CD4-positive, alpha-beta T cell treated with Interleukin-12 subunit alpha and Interleukin-12 subunit beta, for 1 hour (primary cell): ENCODE data around the gene RIN2.
"Not testable (repeated sequence)": the region's sequence is repeated elsewhere in the genome, so short reads cannot be mapped to it uniquely, and the experiment has no call there.

Experiments used
- DNase-seq: peaks from one replicate; pipeline ENCODE4 v3.0.0-alpha.2; 2020

RIN2 gene

DNA sequence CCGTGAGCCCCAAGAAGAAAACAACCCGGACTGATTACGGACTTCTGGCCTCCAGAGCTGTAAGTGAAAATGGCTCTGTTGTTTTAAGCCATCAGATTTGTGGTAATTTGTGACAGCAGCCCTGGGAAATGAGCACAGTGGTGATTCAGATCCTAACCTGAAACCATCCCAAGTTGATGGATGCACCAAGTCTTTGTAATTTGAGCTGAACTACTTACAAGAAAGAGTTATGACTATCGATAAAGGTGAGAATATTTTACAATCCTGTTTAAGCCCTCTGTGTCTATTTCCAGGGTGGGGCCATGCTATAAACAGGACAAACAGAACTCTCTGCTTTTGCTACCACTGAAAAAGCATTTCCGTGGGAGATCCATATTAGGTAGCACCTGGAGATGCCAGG, 19.1 kb upstream of the RIN2 start:
- no peak for DNase-seq

DNA sequence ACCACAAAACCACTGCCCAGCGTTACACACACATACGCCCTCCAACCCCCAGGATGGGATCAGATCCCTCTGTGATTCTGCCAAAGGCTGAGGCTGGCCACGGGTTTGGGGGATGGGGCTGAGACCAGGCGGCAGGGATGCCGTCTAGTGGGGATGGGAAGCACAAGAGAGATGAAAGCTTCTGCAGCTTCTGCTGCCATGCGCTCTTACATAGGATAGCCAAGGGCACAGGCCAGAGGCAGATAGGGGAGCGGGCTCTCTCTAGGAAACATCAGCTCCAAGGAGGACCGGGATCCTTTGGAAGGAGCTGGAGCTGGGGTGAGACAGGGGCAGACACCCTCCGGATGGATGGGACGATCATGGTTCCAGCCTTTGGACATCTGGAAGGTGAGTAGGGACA, 18.7 kb upstream of the RIN2 start:
- no peak for DNase-seq

DNA sequence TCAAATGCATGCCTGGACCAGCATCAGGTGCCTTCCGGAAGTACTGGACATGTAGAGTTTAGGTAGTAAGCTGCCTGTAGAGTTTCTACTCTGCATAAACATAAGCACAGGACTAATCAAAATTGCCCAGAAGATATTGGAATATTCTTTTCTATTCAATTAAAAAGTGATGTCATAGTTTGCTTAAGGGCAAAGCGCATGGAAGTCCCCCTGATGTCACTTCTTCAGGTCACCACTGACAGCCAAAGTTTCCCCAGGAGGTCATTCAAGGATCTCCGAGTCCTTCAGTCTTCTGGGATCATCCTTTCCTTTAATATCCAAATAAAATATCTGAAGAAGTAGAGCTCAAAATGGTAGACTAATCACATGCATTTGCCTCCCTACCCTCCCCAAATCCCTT, 17.5 kb upstream of the RIN2 start:
- DNase-seq, result no peak

DNA sequence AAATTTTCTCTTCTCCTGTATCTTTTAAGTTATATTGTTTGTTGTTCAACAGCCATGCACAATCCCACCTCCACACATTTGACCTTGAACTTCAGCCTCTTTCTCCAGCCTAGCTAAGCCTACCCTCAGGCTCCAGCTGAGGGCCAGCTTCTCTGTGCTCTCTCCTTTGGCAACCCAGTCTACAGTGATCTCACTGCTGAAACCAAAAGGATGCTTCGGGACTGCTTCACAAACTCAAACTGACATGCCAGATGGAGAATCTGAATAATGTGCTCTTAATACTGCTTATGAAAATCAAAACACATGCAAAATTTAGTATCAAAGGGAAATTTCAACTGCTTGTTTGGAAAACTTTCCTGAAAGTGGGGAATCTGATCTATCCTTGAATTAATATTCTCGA, 16.1 kb upstream of the RIN2 start:
- DNase-seq, result no peak

DNA sequence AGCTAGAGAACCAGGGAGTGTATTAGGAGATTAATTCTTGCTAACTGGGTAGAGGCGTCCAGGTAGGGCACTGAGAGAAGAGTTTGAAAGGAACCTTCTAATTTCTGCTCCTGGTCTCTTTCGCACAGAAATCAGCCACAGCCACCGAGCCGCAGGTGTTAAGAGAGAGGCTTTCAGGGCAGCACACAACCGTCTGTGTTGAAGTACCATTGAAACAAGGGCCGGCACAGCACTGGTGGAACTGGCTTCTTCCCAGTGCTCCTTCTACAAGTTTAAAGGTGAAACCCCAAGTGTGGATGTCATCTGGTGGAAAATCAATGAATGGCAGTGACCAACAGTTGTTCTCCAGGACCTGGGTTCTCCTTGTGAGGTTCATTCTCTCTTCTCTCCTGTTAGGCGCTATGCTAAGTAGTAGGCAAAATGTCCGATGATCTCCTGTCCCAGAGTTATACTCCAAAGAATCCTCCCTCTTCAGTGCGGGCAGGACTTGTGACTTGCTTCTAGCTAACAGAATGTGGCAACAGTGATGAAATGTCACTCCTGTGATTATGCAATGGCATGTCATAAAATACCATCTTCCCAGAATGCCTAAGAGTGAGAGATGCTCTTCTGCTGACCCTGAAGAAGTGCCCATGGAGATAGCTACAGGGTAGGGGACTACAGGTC, 15.0 kb upstream of the RIN2 start:
- DNase-seq, result no peak

DNA sequence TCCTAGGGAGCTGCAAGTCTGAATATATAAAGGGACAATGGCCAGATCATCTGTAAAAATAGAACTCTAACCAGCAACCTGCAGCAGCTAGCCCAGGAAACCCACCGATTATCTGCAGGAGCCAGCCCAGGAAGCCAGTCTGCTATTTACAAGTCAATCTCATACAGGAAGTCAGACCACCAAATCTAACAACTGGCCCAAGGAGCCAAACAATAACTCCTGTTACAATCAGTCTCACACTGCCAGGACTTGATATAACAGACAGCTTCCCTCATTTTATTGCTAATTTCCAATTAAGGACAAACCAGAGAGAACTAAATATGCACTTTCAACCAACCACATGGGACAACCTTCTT, 14.4 kb upstream of the RIN2 start:
- no peak for DNase-seq

DNA sequence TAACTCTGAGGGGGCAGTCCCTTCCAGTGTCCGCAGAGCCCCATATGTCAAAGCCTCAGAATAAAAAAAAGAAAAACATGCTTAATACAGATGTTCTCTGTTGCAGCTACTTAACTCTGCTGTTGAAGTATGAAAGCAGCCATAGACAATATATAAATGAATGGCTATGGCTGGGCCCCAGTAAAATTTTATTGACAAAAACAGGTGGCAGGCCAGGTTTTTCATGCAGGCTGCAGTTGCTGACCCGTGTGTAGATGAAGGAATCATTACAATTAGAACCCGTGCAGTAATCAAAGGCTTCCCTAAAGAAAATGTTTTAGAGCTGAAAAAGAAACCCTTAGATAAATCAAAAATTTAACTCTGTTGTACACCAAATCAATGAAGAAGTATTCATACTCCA, 13.0 kb upstream of the RIN2 start:
- no peak for DNase-seq

DNA sequence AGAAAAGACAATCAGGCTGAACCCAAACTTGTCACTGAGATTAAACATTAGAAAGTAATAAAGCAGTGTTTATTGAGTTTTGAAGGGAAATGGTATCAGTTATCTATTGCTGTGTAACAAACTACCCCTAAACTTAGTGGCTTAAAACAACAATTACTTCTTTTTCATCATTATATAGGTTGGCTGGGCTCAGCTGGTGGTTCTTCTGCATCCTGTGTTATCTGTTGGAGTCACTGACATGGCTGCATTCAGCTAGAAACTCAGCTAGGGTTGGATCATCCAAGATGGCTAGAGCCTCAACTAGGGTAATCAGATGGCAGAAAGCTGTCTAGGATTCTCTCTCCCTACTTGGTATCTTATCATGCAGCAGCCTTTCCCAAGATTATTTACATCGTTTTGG, 12.5 kb upstream of the RIN2 start:
- no peak for DNase-seq

DNA sequence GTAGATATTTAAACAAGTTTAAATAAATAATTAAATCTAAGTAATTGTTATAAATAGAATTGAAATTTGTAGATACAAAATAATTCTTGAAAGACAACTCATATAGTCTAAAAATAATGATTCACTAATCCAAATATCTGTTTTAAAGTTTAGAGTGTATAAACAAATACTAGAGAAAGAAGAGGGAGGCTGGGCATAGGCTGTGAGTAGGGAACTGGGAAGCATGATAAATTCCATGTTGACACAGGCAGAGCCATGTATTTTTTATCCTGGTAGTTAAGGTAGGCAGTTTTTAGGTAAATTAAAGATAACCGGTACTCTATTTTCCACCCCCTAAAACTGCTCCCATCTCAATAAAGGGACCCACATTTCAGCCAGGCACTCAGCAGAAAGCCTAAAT, 11.7 kb upstream of the RIN2 start:
- no peak for DNase-seq

DNA sequence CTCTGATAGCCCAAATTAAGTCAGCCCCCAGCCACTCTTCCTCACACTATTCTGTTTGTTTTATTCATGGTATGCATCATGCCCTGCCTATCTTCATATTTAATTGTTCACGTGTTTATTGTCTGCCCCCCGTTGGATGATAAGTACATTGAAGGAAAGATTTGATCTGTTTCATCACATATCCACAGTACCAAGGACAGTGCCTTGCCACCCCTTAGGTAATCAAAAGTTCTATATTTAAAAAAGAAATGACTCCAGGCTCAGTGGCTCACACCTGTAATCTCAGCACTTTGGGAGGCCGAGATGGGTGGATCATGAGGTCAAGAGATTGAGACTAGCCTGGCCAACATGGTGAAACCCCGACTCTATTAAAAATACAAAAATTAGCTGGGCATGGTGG, 10.2 kb upstream of the RIN2 start:
- DNase-seq, result no peak

DNA sequence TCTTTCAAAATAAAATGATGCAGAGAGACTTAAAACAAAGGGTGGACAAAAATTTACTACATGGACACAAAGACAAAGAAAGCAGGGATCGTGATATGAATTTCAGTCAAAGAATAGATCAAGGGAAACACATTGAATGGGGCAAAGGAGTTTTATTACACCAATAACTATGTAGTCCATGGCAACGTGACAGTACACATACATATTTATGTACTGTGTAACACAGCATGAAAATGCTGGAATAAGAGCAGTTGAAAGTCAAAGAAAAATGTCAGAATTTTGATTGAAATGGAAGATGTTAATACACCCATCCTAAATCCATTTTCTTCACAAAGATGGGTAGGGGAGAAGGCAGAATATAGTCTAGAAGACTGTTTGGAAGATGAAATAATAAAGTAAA, 9.4 kb upstream of the RIN2 start:
- DNase-seq, result no peak

DNA sequence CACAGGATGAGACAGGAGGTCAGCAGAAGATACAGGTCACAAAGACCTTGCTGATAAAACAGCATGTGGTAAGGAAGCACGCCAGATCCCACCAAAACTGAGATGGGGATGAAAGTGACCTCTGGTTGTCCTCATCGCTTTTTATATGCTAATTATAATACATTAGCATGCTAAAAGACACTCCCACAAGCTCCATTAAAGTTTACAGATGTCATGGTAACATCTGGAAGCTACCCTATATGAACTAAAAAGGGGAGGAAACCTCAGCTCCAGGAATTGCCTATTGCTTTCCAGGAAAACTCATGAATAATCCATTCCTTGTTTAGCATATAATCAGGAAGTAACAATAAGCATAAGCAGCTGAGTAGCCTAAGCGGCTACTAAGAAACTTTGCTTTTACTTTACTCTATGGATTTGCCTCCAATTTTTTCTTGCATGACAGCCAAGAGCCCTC, 8.4 kb upstream of the RIN2 start:
- DNase-seq, result no peak

DNA sequence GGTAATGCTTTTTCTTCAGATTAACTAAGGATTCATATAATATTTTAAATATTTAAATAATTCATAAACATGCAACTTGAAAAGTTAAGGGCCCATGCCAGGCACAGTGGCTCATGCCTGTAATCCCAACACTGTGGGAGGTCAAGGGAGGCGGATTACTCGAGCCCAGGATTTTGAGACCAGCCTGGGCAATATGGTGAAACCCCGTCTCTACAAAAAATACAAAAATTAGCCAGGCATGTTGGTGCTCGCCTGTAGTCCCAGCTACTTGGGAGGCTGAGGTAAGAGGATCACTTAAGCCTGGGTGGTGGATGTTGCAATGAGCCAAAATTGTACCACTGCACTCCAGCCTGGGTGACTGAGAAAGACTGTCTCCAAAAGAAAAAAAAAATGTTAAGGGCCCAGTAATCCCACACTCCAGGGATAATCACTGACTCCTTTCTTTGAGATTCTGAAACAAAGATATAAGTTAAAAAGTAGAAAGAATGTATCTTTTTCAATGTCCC, 7.9 kb upstream of the RIN2 start:
- DNase-seq, result no peak

DNA sequence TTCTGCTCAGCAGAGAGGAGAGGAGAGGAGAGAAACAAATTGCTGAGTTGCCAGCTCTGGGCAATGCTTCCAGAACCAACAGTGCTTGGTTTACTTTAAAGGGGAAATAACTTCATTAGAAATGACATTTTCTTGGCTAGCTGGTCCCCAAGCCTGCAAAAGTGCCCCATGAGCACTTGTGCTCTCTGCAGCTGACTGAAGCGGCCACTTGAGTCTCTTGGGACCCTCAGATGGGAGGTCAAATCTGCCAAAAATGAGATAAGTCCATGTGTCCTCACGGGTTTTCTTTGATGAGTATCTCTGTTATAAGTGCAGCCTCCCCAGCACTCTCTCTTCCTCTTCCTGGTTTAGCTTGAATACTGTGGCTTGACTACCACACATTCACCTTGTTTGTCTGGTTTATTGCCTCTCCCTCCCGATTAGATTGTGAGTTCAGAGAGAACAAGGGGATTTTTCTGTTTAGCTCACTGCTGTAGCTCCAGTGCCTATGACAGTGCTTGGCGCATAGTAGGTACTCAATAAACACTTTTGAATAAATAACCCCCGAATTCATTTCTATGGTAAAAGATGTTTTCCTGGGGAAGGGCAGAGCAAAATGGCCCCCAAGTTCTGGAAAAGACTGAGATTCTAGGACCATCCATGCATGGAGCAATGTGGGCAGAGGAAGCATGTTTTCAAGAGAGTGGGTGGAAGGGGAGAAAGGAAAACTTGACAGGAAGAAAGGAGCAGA, 7.0 kb upstream of the RIN2 start:
- DNase-seq, result no peak

DNA sequence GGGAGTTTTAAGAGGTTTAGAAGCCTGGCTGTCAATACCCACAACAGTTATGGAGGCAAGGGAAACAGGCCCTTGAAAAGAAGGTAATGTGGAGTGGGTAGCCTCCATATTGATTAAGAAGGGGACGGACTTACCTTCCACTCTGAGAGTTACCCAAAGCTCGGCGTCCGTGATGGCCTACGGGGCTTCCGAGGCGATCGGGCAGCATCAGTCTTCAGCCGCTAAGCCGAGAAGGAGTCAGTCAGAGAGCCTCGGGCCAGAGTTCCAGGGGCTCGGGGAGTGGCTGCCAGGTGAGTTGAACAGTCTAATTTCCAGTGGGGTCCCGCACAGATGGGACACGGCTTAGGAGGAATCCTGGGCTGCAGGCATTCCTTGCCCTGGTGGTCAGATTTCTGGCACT, 3.9 kb upstream of the RIN2 start:
- not testable (repeated sequence) for DNase-seq

DNA sequence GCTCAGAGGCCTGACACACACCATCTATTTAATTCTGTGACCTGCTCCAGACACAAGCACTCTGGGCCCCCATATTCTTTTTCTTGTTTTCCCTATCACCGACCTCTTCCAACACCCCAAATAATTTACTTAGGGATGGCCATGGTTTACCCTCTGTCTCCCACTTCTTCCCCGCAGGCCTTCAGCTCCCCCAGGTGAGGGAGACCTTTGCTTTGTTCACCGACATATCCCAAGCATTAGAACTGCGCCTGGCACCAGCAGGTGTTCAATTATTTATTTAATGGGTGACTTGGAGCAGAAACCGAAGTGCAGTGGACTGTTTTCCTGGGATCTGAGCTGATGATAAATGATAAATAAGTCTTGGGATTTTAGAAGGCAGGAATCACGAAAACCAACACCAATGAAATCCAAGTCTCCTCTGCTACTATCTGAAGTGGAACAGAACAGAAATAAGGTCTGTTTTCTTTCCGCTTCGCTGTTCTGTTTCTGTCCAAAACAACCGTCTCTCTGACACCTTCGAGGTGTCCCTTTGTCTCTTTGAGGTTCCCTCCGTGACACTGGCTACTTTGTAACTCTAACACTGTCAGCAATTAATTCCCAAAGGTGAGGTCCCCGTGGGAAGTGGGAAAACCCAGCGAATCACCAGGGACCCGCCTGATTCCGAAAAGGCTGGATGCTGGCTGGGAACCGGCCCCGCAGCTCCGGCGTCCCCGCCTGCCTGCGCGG, 1.1 kb upstream of the RIN2 start:
- DNase-seq, result no peak

DNA sequence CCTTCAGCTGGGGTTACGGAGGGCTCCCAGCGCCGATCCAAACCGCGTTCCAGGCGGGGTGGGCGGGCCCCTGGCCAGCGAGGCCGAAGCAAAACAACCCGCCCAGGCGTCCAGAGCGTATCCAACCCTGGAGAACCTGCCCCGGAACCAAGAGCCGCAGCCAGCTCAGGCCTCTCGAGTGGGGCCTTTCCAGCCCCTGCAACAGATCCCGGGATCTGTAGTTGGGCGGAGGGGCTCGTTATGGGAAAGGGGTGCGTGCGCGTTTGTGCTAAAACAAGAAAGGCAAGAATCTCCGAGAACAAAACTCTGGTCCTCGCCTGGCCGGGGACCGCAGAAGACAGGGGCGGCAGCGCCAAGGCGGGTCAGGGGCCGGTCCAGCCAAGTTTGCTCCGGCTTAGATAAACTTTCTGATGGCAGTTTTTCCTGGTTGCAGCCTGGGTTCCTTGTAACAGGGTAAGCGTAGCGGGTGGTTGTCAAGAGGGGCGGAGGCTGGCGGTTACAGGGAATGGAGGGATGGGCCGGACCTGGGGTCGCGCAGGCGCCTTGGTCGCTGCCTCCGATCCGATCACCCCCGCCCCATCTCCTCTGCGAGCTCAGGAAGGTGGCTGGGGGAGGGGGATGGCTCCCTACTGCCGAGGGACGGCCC, 448 bp upstream of the RIN2 start:
- no peak for DNase-seq

DNA sequence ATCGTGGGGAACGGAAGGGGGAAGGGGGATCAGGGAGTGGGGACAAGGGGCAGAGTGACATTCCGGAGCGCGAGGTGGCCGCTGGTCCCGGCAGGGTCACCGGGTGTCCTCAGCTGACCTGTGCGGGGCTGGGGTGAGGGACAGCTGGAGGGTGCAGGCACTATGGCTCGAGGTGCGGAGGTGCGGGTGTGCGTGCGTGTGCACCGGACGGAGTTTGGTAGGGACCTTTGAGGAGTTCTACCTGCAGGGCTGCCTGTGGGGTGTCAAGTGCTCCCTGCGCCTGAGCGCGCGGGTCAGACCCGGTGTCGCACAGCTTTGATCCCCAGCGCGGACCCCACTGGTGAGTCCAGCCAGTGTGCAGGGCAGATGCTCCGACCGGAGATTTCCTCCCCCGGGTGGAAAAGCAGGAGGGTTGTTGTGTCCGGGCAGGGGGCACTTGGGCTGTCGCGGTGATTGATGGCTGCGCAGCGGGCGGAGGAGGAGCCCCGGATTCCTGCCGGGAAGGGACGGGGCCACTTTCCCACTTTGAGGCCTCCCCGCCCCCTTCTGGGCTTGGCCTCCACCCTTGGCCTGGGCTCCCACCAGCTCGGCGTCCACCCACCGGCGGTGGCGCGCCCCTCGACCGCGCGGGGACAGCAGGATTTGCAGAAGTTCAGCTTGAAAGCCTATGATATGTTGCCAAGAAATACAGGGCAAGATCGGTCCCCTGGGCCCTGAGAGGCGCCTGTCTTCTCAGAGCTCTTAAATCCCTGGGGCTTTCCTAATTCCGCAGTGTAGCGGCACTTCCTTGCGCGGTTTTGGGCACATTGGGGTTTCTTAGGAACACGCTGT, 658 bp downstream of the RIN2 start:
- no peak for DNase-seq

DNA sequence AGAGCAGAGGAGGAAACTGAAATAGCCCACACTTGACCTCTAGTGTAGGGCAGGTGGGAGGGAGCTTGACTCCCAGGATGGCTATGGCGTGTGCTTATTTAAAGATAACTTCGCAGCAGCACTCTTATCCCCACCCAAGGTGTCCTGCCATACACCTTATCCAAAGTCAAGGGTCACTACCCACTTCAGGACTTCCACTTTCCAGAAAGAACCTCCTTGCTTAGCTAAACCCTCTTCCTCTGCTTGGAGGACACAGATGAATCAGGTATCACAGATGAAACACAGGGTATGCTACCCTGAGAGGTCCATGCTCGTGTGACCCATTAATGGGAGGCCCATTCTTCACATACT, 2.3 kb downstream of the RIN2 start:
- no peak for DNase-seq

DNA sequence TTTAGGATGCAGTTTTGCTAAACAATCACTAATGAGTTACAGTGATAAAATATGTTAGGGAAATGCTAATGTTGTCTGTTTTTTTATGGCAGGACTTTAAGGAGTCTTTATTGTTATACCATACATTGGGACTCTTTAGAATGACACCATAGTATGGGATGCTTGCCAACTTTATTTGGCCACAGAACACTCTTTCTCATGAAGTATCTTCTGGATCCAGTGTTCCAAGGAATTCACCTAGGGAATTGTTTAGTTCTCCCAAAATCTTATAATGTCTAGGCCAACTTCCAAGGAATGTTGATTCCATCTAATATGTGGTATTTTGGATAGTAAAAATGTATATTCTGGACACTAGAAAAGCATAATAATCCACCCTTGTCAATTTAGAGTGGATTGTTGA, 3.3 kb downstream of the RIN2 start:
- DNase-seq, result no peak

DNA sequence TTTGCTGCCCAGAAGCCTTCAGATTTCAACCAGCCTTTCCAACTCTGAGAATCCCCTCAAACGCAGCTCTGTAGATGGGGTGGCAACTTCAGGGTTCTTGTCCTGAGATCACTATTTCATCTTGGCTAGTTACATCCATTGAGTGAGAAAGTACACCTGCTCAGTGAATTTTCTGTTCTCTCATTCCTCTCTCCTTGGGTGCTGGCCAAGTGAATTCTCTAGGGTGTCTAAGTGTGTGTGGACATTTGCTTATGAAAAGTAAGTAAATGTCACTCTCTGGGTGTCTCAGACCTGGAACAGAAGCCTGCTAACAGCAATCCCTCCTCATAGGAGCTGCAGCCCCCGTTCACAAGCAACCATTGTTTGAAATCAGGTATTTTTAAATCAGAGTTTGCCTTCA, 3.8 kb downstream of the RIN2 start:
- DNase-seq, result no peak

DNA sequence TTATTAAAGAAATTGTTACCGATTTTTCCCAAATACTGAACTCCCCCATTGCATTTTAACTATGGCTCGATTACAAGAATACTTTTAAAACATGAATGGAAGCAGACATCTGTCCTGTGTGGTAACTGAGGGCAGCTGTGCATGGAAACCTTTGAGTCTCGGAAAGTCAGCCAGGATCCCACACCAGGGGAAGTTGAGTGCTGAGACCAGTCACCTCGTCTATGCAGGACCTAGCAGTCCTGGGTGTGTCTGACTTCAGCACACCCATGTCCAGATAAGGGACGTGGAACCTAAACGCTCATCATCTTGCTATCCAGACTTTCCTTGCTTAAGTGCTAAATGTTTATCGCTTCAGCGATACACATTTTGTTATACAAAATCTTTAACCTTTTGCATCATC, 6.1 kb downstream of the RIN2 start:
- no peak for DNase-seq

DNA sequence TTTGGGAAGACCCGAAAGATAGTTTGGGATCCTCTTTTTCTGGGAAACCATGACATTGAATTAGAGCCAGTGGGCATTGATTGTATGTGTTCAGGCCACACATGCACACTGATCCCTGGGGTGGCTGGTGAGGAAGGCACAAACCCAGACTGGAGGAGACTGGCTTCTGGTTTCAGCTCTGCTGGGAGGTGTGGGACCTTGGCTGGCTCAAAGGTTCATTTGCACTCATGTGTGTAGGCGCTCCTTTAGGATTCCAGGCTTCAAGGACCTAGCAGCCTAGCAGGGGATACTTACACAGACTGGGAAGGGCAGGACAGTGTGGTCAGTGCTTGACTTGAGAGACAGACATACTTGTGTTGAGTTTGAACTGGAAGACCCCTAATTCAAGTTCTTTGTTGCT, 7.2 kb downstream of the RIN2 start:
- no peak for DNase-seq
